HS-27A (cell line): ENCODE measurements around the gene OR11H7.
"Not testable (repeated sequence)": the region's sequence is repeated elsewhere in the genome, so short reads cannot be mapped to it uniquely, and the experiment has no call there.

ENCODE experiments used
- DNase-seq: peaks from one replicate; pipeline ENCODE4 v3.0.0-alpha.2; 2012; ENCODE audit warnings: low read depth, missing footprints

OR11H7 gene

GRCh38 chr14:20278414-20278813 is 49.6 kb downstream of the OR11H7 start:
- no peak for DNase-seq

- not testable (repeated sequence) for DNase-seq
Observed at GRCh38 chr14:20280265-20280664, 51.5 kb downstream of the OR11H7 start.
